Measurements from ENCODE around the gene GPR137B. TPM values are rescaled to one million over a fixed set of nuclear protein-coding genes. Genes with fewer than 3 reads are reported as not detected.

The GPR137B gene
- total and polyA plus RNA-seq, 8 donors: 0.95 to 9.8 (median 2.6) TPM

- intact Hi-C loops (cut with DNase I): no loop called here
- H3K4me3 ChIP-seq: no peak overlapping the region
- no peak overlapping the region for H3K27ac ChIP-seq
- WGBS, 2 donors: 81 to 83% methylated on average over 6 of the region's 6 CpGs
- H3K4me1 ChIP-seq: no peaks in the 10 kb centered on the region
- no peak for ATAC-seq
- H3K9me3 ChIP-seq: no peaks in the 10 kb centered on the region
- DNase-seq: no peak
- FAIRE-seq: no peak
- no peaks in the 10 kb centered on the region for H3K36me3 ChIP-seq
- H3K27me3 ChIP-seq: no peaks in the 10 kb centered on the region
- TF ChIP-seq CTCF (IDR thresholded peaks at IDR 0.05): no peak
Measured at GRCh38 chr1:236123563-236123962, 18.8 kb upstream of the GPR137B start.

- no peak for FAIRE-seq
- no peaks in the 10 kb centered on the region for H3K27me3 ChIP-seq
Measured at GRCh38 chr1:236124965-236125364, 17.4 kb upstream of the GPR137B start.

GRCh38 chr1:236127045-236127444, 15.3 kb upstream of the GPR137B start:
- H3K27ac ChIP-seq: no peak overlapping the region
- intact Hi-C loops (cut with DNase I): no loop called here
- no peaks in the 10 kb centered on the region for H3K9me3 ChIP-seq
- H3K36me3 ChIP-seq: no peaks in the 10 kb centered on the region
- TF ChIP-seq CTCF (IDR thresholded peaks at IDR 0.05): no peak
- ATAC-seq: no peak
- WGBS, 2 donors: 85 to 89% methylated on average over 8 of the region's 8 CpGs
- no peak for DNase-seq
- H3K4me1 ChIP-seq: no peaks in the 10 kb centered on the region
- no peak for FAIRE-seq
- H3K4me3 ChIP-seq: no peak overlapping the region
- H3K27me3 ChIP-seq: no peaks in the 10 kb centered on the region

More at GRCh38 chr1:236124965-236125364, 17.4 kb upstream of the GPR137B start:
- TF ChIP-seq CTCF (IDR thresholded peaks at IDR 0.05): no peak
- no peak overlapping the region for H3K27ac ChIP-seq
- DNase-seq: no peak
- no peak overlapping the region for H3K4me3 ChIP-seq
- WGBS, 2 donors: 70 to 74% methylated on average over 2 of the region's 2 CpGs
- ATAC-seq: no peak
- no peaks in the 10 kb centered on the region for H3K9me3 ChIP-seq
- no peaks in the 10 kb centered on the region for H3K36me3 ChIP-seq
- H3K4me1 ChIP-seq: no peaks in the 10 kb centered on the region
- intact Hi-C loops (cut with DNase I): no loop called here

- H3K36me3 ChIP-seq: no peaks in the 10 kb centered on the region
- intact Hi-C loops (cut with DNase I): no loop called here
- H3K4me1 ChIP-seq: no peaks in the 10 kb centered on the region
- TF ChIP-seq CTCF (IDR thresholded peaks at IDR 0.05): no peak
- DNase-seq (no peak), FAIRE-seq (no peak), ATAC-seq (no peak)
- no peak overlapping the region for H3K27ac ChIP-seq
- H3K9me3 ChIP-seq: no peaks in the 10 kb centered on the region
- no peaks in the 10 kb centered on the region for H3K27me3 ChIP-seq
- WGBS, 2 donors: 86% methylated on average over 10 of the region's 10 CpGs
- H3K4me3 ChIP-seq: no peak overlapping the region
Measured at GRCh38 chr1:236128646-236129178, 13.6 kb upstream of the GPR137B start.

- no peaks in the 10 kb centered on the region for H3K9me3 ChIP-seq
- FAIRE-seq (no peak), DNase-seq (no peak), ATAC-seq (no peak)
- no peaks in the 10 kb centered on the region for H3K4me1 ChIP-seq
- intact Hi-C loops (cut with DNase I): no loop called here
- 88 to 93% methylated on average over 5 of the region's 5 CpGs for whole genome bisulfite sequencing, 2 donors
- no peak overlapping the region for H3K27ac ChIP-seq
- no peaks in the 10 kb centered on the region for H3K27me3 ChIP-seq
- no peak overlapping the region for H3K4me3 ChIP-seq
- TF ChIP-seq CTCF (IDR thresholded peaks at IDR 0.05): no peak
- H3K36me3 ChIP-seq: no peaks in the 10 kb centered on the region
Measured at GRCh38 chr1:236129306-236129705, 13.0 kb upstream of the GPR137B start.
